ENCODE data around the gene FTCD. TPM values are rescaled to one million over a fixed set of nuclear protein-coding genes. Genes with fewer than 3 reads are reported as not detected.

Gene FTCD
- total RNA-seq, 2 donors from 2014 or later, result 0.27 TPM; not detected in 1

DNA sequence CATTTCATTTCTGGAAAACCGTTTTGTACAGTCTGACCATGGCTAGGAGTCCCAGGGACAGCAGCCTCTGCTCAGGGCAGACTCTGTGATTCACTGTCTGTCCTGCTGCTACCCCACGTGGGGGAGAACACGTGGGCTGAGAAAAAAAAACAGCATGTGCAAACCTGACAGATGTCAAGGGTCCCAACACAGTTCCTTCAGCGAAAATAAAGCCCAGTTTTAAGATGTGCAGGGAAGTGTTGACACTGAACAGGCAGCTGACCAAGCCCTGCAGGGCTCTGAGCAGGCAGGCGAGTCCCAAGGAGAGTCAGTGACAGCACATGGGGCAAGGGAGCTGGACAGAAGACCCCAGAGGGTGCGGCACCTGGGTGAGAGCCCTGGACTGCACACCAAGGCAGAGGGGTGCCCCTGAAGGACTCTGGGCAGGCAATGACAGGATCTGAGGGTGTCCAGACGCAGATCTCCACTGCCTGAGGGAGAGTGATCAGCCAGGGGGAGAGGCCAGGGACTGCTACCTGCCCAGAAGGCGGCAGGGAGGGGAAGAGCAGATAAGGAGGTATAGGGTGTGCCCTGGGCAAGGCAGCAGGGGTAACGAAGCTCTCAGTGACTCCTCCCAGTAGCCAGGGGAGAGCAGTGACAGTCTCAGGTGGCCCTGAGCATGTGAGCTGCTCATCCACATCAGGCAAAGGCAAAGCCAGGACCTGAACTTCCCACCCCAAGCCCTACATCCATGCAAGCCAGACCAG lies 34.0 kb upstream of the FTCD start:
- ATAC-seq (ENCODE audit: insufficient number of reproducible peaks, low FRiP score, low read depth) (no peak), DNase-seq (ENCODE audit: low spot score) (no peak)
- H3K27me3 ChIP-seq (replicated peaks; ENCODE audit: insufficient read depth), result no peaks in the 10 kb centered on the region

DNA sequence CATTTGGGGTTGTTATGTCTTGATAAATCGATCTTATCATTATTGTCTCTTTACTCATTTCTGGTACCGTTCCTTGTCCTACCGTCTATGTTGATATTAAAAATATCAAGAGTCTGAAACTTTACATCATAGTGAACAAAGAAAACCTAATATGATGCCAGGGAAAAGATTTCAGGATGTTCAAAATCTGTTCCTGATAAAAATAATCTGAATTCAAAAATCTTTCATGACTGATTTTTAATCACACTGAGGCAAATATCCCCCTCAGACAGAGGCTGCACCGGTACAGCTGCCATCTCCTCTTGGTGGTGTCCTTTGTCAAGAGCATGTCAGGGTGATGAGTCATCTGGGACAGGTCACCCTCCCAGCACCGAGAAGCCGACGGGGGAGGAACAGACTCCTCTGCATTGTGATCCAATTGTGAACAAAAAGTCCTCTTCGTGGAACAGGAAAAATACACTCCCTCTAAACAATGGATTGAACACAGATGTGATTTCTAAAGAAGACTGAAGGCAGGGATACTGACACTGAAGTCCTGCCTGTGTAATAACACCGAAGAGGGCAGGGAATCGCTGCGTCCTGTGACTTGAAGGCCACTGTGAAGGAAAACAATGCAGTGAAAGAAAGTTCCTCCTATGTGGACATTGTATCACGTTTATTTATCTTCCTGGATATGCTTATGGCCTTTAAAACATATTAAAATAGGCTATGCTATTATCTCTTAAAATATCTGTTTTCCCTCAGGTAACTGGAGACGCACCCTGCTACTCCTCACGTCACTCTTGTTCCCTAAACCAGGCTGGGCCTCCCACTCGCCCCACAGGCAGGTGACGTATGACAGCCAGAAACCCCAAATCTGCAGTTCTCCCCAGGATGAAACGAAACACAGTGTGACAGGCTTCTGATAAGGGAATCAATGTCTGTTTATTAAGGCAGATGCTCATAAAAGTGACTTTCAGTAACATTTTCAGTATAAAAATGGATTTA lies 33.1 kb upstream of the FTCD start:
- DNase-seq (ENCODE audit: low spot score) (no peak), ATAC-seq (ENCODE audit: insufficient number of reproducible peaks, low FRiP score, low read depth) (no peak)
- no peaks in the 10 kb centered on the region for H3K9me3 ChIP-seq
- H3K4me1 ChIP-seq (ENCODE audit: control insufficient read depth in 1 of 2, low read depth in 2 of 2), result peaks cover 0 to 3% of the 10 kb centered on the region in 2 donors
- H3K4me3 ChIP-seq, result no peak overlapping the region
- TF ChIP-seq, protein P1, sequence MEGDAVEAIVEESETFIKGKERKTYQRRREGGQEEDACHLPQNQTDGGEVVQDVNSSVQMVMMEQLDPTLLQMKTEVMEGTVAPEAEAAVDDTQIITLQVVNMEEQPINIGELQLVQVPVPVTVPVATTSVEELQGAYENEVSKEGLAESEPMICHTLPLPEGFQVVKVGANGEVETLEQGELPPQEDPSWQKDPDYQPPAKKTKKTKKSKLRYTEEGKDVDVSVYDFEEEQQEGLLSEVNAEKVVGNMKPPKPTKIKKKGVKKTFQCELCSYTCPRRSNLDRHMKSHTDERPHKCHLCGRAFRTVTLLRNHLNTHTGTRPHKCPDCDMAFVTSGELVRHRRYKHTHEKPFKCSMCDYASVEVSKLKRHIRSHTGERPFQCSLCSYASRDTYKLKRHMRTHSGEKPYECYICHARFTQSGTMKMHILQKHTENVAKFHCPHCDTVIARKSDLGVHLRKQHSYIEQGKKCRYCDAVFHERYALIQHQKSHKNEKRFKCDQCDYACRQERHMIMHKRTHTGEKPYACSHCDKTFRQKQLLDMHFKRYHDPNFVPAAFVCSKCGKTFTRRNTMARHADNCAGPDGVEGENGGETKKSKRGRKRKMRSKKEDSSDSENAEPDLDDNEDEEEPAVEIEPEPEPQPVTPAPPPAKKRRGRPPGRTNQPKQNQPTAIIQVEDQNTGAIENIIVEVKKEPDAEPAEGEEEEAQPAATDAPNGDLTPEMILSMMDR (IDR thresholded peaks at IDR 0.05), result no peak
- H3K27me3 ChIP-seq (replicated peaks; ENCODE audit: insufficient read depth), result no peaks in the 10 kb centered on the region
- peak overlapping the region in 1 of 2 donors; percentile 27 for H3K27ac ChIP-seq
- H3K36me3 ChIP-seq, result peaks cover 36% of the 10 kb centered on the region

More for the DNA sequence above, 34.0 kb upstream of the FTCD start:
- Histone ChIP-seq H3K4me1 (ENCODE audit: control insufficient read depth in 1 of 2, low read depth in 2 of 2) (no peaks in the 10 kb centered on the region), H3K27ac (peak overlapping the region in 1 of 2 donors; percentile 27), H3K36me3 (peaks cover 44% of the 10 kb centered on the region), H3K4me3 (no peak overlapping the region), H3K9me3 (no peaks in the 10 kb centered on the region)
- TF ChIP-seq, protein P1 (IDR thresholded peaks at IDR 0.05), result no peak

DNA sequence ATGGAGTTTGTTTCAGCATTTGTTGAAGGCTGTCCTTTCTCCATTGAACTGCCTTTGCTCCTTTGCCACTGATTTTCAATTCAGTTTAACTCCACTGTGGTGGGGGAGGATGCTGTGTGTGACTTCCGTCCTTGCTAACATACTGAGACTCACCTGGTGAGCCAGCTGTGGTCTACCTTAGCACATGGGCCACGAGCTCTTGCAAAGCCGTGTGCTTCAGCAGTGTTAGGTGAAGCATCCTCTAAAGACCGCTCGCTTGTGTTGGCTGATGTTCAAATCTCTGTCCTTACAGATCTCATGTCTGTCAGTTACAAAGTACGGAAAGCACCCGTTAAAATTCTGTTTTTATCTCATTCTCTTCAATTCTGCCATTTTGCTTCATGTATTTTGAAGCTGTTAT lies 32.4 kb upstream of the FTCD start:
- Histone ChIP-seq H3K27ac (no peak overlapping the region), H3K9me3 (no peaks in the 10 kb centered on the region), H3K27me3 (replicated peaks; ENCODE audit: insufficient read depth) (no peaks in the 10 kb centered on the region), H3K36me3 (peaks cover 34% of the 10 kb centered on the region), H3K4me3 (no peak overlapping the region), H3K4me1 (ENCODE audit: control insufficient read depth in 1 of 2, low read depth in 2 of 2) (peaks cover 0 to 3% of the 10 kb centered on the region in 2 donors)
- TF ChIP-seq, protein P1 (IDR thresholded peaks at IDR 0.05), result no peak
- ATAC-seq (ENCODE audit: insufficient number of reproducible peaks, low FRiP score, low read depth), result no peak
- no peak for DNase-seq (ENCODE audit: low spot score)

DNA sequence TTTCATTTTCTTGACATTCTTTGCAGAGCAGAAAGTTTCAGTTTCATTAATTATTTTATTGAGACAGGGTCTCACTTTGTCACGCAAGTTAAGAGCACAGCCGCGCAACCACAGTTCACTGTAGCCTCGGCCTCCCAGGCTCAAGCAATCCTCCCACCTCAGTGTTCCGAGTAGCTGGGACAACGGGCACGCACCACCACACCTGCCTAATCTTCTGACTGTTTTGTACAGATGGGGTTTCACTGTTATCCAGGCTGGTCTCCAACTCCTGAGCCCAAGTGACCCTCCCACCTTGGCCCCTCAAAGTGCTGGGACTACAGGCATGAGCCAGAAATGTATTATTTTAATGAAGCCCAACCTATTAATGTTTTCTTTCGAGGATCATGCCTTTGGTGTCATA lies 31.9 kb upstream of the FTCD start:
- Histone ChIP-seq H3K36me3 (peaks cover 29% of the 10 kb centered on the region), H3K27ac (no peak overlapping the region), H3K9me3 (no peaks in the 10 kb centered on the region), H3K4me3 (no peak overlapping the region), H3K4me1 (ENCODE audit: control insufficient read depth in 1 of 2, low read depth in 2 of 2) (peaks cover 0 to 3% of the 10 kb centered on the region in 2 donors), H3K27me3 (replicated peaks; ENCODE audit: insufficient read depth) (no peaks in the 10 kb centered on the region)
- no peak for DNase-seq (ENCODE audit: low spot score)
- TF ChIP-seq, protein P1 (IDR thresholded peaks at IDR 0.05), result no peak
- no peak for ATAC-seq (ENCODE audit: insufficient number of reproducible peaks, low FRiP score, low read depth)

DNA sequence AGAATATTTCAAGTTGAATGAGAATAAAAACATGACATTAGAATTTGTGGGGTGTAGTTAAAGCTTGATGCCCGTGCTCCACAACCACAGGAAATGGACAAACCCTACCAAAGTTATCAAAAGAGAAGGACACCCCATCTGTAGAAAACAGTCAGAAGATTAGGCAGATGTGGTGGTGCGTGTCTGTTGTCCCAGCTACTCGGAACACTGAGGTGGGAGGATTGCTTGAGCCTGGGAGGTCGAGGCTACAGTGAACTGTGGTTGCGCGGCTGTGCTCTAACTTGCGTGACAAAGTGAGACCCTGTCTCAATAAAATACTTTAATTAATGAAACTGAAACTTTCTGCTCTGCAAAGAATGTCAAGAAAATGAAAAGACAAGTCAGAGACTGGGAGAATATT lies 30.3 kb upstream of the FTCD start:
- H3K36me3 ChIP-seq, result peaks cover 15% of the 10 kb centered on the region
- peak overlapping the region in 1 of 2 donors; percentile 79 for H3K27ac ChIP-seq
- peak overlapping the region; percentile 85 for H3K4me3 ChIP-seq
- TF ChIP-seq, protein P1 (IDR thresholded peaks at IDR 0.05), result no peak
- H3K9me3 ChIP-seq, result no peaks in the 10 kb centered on the region
- no peak for ATAC-seq (ENCODE audit: insufficient number of reproducible peaks, low FRiP score, low read depth)
- H3K27me3 ChIP-seq (replicated peaks; ENCODE audit: insufficient read depth), result no peaks in the 10 kb centered on the region
- no peak for DNase-seq (ENCODE audit: low spot score)
- H3K4me1 ChIP-seq (ENCODE audit: control insufficient read depth in 1 of 2, low read depth in 2 of 2), result peaks cover 0 to 3% of the 10 kb centered on the region in 2 donors

All from thoracic aorta (tissue), 2 donors.